Stimulated activated CD8-positive, alpha-beta memory T cell treated with anti-CD3 and anti-CD28 coated beads, Interleukin-15, amount 100 ng/mL, for 4 hours (primary cell): ENCODE measurements around the gene AAK1.
"Not testable (repeated sequence)": the region's sequence is repeated elsewhere in the genome, so short reads cannot be mapped to it uniquely, and the experiment has no call there.

Experiments
- DNase-seq, 2 donors: peaks; one replicate each; pipeline ENCODE4 v3.0.0-alpha.2; 2020; ENCODE audit warnings: low read depth in 2 of 2

Gene AAK1

DNA sequence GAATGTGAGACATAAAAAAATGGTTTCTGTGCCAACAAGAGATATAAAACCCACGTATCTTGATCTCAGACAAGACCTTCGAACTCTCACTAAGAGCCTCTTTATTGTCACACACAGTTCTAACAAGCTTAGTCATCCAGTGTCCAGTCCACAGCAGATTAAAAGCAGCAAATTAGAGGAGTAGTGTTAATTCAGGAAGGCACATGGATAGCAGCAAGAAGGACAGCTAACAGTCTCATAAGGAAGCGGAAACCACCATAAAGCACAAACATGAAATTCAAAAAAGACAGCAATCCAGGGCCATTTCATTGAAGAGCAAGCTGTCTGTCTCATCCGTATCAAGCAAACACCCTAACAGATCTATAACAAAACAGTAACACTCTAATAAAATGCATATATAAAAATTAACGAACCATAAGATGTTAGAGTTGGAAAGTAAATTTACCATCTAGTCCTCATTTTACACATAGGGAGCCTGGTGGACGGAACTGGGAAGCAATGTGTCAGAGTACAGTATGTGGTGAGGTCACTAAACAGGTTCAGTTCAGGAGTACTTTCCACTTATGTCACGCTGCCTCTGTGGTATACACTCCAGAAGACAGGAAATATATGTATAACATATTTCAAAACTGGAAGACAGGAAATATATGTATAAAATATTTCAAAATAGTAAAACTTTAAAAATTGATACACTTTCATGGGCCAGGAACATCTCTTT, 18.3 kb downstream of the AAK1 start:
- no peak for DNase-seq

DNA sequence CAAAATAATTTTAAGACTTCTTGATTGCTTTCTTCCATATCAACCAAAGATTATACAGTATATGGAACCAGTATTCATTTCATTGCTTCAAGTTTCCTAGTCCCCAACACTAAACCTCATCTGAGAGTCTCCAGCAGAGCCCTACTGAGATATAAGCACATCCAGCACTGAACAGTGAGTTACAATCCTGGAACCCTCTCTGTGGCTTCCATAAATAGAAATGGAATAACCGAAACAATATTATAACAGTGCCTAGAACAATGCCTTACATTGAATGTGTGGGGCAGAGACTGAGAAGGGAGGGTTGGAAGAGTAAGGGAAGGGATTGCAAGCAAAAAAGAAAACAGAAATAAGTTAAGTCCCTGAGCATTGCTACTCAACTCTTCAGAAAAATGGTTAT, 18.9 kb downstream of the AAK1 start:
- no peak for DNase-seq

DNA sequence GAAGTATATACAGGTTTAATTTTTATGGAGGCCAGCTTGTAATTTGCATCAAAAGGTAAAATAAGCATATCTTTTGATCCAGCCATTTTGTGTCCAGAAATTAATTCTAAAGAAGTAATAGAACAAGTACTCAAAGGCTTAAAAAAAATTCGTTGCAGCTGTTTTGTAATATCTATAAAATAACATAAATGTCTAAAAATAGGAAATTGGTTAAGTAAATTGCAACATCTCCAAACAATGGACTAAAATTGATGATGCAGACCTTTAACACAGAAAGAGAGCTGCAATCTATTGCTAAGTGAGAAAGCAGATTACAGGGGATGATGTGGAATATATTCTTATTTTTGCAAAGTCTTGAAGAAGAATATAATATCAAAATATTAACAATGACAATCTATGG, 19.4 kb downstream of the AAK1 start:
- no peak for DNase-seq

DNA sequence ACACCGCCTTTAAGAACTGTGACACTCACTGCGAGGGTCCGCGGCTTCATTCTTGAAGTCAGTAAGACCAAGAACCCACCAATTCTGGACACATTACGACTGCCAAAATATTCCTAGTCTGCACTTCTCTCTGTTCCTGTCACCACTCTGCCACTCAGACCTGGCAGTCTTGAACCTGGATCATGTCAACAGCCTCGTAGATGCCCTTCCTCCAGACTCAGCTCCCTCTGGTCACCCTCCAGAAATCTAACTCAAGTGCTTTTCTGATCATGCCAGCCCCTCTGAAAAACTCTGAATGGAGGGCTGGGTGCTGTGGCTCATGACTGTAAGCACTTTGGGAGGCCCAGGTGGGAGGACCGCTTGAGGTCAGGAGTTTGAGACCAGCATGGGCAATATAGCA, 20.3 kb downstream of the AAK1 start:
- DNase-seq = no peak

DNA sequence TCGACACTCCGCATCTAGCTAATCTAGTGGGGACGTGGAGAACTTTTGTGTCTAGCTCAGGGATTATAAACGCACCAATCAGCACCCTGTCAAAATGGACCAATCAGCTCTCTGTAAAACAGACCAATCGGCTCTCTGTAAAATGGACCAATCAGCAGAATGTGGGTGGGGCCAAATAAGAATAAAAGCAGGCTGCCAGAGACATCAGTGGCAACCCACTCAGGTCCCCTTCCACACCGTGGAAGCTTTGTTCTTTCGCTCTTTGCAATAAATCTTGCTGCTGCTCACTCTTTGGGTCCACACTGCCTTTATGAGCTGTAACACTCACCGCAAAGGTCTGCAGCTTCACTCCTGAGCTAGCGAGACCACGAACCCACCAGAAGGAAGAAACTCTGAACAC, 20.7 kb downstream of the AAK1 start:
- not testable (repeated sequence) for DNase-seq

DNA sequence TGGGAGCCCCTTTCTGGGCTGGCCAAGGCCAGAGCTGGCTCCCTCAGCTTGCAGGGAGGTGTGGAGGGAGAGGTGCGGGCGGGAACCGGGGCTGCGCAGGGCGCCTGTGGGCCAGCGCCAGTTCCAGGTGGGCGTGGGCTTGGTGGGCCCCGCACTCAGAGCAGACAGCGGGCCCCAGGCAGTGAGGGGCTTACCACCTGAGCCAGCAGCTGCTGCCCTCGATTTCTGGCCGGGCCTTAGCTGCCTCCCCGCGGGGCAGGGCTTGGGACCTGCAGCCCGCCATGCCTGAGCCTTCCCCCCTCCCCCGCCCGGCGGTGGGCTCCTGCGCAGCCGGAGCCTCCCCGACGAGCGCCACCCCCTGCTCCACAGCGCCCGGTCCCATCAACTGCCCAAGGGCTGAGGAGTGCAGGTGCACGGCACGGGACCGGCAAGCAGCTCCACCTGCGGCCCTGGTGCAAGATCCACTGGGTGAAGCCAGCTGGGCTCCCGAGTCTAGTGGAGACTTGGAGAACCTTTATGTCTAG, 21.5 kb downstream of the AAK1 start:
- not testable (repeated sequence) for DNase-seq

DNA sequence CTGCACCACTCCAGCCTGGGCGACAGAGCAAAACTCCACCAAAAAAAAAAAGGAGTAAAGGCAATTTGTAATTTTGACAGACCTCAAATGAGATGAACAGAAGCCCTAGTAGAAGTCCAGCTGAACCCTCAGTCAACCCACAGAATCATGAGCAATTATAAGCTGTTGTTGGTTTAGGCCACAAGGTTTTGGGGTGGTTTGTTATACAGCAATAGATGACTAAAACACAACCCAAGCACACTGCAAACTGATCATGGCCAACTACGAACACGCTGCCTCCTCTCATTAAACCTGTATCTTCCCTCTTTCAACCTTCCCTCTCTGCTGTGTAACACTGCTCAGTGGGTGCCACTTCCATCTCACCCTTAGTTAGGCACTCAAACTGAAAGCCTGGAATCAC, 22.1 kb downstream of the AAK1 start:
- DNase-seq = no peak

DNA sequence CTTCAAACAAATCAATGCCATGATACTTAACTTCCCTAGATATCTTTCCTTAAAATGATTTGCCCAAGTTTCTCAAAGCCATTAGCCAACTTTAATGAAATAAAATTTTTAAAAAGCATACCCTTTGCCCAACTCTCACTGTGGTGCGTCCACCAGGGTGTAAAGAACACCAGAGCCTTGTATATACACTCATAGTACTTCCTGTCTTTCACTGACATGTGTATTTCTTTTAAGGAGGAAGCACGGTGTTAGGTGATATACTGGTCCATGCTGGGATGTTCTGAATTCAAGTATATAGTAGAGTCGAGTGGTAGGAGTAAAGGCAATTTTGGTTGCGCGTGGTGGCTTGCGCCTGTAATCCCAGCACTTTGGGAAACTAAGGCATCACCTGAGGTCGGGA, 22.7 kb downstream of the AAK1 start:
- DNase-seq = no peak

DNA sequence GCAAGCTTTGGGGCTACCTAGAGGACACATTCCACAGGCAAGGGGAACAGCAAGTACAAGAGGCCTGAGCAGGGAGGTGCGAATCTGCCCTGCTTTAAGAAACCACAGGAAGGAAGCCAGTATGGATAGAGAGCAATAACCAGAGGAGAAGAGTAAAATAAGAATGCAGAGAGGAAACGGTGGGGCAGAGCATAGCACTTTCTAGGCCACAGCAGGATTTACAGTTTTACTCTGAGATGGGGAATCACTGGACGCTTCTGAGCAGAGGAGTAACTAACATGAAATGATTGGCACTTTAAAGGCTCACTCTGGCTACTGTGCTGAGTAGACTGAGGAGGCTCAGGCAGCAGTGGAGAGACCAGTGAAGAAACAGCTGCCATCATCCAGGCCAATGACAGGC, 23.8 kb downstream of the AAK1 start:
- DNase-seq = no peak

DNA sequence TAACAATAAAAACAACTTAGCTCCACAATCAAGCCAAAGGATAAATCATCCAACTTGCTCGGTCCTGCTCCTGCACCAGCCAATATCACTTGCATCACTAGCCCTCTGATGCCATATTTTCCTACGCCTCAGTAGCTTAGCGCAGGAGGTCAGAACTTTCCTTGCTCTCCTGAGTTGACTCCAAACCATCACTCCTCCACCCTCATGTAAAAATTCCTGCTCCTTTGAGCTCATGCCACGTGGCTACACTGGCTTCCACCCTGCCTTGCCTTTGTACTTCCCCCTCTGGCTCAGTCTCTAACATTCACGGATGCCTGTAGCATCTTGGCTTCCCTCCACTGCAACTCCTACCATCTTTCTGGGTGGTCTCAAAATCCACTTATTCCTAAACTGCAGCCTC, 25.2 kb downstream of the AAK1 start:
- no peak for DNase-seq

DNA sequence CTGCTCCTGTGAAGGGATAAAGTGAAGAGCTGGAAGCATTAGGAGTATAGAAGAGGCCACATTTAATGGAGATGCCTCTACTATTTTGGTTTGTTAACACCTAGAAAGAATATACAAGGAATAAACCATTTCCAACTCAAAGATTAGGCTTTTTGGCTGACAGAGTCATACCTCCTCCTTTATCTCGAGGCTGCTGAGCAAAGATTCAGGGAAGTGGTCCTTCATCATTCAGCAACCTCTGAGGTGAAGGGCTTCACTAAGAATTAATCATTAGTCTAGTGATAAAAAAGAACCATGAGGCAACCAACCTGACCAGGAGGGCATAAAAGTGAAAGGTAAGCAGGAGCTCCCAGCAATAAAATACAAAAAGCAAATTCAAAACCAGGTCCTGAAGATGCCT, 25.8 kb downstream of the AAK1 start:
- DNase-seq = no peak

DNA sequence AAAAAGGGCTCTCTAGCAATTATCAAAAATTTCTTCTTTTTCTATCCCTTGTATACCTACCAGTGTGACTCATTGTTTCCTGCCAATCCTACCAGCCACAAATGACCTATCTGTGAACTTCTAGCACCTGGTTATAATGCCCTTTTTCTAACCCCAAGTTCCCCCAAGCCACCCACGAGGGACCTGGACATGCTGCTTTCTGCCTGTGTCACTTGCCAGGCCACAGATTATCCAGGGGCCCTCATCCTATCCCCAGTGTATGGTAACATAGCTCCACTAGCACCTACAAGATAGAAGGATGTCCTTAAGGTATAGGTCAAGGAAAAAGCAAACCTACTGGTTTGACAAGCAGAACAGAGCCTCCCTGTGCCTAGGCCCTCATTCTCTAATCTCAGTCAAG, 26.8 kb downstream of the AAK1 start:
- DNase-seq = peak in 1 of 2 donors; percentile 43

DNA sequence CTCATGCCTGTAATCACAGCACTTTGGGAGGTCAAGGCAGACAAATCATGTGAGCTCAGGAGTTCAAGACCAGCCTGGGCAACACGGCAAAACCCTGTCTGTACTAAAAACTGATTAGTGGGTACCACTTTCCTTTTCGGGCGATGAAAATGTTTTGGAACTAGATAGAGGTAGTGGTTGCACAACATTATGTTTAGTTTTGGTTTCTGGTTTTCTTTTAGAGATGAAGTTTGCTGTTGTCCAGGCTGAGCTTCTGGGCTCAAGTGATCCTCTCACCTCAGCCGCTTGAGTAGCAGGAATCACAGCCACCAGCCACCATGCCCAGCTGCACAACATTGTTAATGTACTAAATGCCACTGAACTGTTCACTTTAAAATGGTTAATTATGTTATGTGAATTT, 27.6 kb downstream of the AAK1 start:
- DNase-seq = no peak

DNA sequence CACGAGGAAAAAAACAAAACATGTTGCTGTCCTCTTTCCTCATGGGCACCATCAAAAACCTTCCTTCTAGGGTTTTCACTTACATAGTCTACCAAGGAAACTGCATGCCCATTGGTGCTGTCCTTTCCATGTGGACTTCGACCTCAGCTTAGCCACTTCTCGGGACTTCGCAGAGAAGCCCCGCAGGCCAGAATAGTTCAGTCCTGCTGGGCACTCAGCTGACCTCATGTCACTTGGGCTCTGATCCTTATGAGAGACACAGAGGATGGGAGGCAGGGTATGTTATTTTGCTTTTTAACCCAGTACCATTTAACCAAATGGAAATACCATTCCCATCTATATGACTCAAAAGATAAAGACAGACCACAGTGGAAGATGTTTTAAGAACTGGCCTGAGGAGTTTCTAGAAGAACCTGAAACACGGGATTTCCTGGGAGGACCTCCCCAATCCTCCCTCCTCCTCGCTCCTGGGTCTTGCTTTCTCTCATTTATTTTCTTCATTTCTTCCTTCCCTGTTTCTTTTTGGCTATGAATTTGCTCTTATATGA, 28.4 kb downstream of the AAK1 start:
- DNase-seq = no peak

DNA sequence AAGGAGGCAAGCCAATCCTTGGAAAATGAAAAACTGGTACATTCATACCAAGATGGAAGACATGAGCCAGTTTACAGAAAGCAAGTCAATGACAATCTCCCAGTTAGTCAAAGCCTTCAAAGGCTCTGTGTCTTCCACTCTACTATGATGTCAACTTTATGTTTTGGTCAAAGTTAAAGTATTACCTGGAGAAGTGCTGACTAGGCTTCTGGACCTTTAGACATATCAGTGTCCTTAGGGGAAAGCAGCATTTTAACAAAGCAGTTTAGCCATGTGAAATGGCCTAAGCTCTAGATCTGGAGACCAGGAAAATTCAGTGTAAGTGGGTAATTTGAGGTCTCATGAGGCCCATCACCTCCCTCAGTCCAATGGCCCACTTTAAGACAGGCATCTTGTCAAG, 30.8 kb downstream of the AAK1 start:
- no peak for DNase-seq

DNA sequence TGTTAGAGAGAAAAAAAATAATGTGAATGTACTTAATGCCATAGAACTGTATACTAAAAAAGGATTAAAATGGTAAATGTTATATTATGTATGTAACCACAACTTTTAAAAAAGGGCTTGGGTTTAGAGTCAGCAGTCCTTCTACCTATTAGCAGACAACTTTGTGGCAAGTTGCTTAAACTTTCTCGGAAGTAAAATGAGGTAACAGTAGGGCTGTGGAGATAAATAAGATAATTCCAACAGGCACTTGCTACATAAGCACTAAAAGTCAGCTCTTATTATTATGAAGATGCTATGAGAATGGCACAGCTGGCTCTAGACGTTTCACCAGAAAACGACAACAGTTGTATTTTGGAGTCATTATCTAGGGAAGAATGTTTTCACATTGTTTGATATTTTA, 31.3 kb downstream of the AAK1 start:
- DNase-seq = no peak

DNA sequence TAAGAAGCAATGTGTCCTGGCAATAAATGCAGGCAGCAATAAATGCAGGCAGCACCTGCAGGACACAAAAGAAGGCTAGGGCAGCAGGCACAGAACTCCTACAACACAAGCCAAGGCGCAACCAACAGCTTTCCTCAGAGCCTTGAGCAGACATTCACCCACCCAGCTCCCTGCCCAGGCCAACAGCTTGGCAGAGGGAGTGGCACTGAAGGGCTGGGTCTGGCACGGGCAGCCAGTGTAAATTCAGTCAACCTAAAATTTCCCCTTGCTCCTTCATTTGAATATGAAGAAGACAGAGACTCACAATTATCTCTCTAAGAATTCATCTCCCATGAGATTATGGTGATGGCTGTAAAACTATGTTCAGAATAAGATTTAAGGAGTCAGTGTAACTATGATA, 35.4 kb downstream of the AAK1 start:
- no peak for DNase-seq

DNA sequence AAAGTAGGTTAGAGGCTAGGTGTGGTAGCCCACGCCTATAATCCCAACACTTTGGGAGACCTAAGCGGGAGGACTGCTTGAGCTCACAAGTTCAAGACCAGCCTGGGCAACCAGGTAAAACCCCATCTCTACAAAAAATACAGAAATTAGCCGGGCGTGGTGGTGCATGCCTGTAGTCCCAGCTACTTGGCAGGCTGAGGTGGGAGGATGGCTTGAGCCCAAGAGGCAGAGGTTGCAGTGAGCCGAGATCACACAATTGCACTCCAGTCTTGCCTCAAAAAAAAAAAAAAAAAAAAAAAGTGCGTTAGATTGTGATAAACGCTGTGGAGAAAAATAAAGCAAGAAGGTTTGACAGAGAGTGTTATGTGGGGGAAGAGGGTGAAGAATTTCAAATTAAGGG, 36.8 kb downstream of the AAK1 start:
- DNase-seq = not testable (repeated sequence)

DNA sequence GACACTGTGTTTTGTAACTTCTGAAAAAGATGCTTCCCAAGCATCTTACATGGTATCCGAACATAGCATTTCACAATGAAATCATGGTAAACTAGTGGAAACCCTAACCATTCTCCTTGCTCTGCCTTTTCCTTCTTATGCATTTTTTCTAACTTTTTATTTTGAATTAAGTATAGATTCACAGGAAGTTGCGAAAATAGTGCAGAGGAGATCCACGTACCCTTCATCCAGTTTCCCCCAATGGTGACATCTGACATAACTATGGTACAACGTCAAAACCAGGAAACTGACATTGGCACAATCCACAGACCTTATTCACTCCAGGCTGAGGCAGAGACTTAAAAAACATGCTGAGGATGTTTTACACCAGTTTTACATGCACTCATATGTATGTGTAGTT, 38.3 kb downstream of the AAK1 start:
- no peak for DNase-seq

DNA sequence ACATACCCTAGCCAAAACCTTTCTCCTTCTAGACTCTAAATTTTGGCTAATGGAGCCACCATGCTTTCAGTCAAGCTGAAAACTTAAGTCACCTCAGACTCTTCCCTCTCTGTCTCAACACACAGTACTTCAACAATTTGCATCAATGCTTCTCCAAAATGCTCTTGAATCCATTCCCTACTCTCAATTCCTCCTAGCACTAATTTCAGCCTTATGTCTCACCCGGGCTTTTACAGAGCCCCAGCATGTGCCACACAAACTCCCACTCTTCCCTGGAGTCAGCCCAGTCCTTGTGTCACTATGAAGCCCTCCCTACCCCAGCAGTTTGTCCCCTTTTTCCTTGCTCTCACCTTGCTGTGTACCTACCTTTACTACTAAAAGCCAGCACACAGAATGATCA, 38.7 kb downstream of the AAK1 start:
- no peak for DNase-seq

DNA sequence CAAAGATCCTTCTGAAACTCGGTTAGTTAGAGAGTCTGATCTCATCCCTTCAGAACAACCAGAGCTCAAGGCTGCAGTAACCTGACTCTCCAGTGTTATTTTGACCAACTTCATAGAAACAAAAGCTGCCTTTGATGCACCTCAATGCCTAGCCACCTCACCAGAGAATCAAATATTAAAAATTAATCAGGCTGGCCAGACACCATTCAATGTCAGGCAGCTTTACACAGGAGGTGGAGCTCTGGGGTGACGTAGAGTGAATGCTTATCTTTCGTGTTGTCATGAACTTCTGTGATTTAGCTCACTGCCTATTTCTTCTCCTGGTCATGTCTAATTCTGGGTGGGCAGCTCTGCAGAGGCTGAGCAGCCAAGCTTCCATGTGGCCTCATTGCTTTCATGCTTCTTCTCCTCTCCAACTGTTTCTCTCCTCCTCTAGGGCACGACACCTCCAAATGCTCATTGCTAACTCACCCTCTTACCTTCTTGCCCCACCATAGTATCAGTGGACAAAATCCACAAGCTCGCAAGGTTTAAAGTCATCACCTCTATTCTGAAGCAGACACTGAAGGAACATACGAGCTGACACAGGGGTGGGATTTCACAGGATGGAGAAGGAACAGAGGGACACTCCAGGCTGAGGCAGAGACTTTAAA, 39.4 kb downstream of the AAK1 start:
- no peak for DNase-seq

DNA sequence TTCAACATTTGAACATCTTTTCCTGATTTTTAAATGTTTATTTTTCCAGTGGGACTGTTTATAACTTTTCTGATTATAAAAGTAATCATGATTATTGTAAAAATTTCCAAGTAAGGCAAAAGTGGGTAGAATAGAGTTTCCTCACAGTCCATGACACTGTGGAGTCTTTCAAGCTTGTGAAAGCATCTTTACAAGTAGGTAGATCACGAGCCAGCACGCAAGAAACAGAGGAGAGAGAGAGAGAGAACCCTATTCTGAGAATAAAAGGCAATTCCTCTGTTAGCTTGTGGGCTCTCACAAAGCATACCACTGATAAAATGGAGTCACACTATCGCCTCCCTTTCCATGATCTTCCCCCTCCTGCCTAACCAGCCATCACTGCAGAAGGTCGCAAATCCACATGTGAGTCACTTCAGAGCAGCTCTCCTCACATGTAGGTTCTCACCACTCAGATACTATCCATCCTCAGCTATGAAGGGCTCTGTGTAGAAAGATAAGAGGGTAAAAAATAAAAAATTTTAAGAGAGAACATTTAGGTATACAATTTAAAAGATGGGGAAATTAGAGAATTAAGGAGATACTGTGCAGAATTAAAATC, 40.3 kb downstream of the AAK1 start:
- no peak for DNase-seq

DNA sequence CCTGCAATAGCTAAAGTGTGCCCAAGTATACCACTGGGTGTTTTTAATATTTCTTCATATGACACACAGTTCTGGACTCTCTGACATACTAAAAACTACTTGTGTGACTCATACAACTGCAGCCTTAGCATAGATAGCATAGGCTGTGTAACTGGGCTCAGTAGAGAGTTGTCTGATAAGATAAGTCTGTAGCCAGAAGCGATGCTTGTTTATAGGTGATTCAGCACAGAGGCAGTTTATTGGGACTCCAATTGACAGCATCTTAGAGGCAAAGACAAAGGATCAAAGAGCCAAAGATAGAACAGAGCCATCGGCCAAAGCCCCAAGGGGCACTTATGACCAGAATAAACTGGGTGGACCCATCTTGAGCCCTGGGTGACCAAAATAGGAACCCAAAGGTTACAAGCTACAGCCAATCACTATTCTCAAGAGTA, 42.3 kb downstream of the AAK1 start:
- DNase-seq = no peak
